Activated CD4-positive, alpha-beta T cell treated with anti-CD3 and anti-CD28 coated beads, Interleukin-2, amount 10 ng/mL, durations not matched to agents 7 days and 5 days (primary cell): ENCODE data around the gene OR1D2. TPM values are rescaled to one million over a fixed set of nuclear protein-coding genes. Genes with fewer than 3 reads are reported as not detected.

Source experiments
- CTCF ChIA-PET: fragments of 350-600 bp; sonication (Branson Sonifier 250); formaldehyde crosslinking; loops from one replicate; lab custom pipeline; 2021; ENCODE audit warnings: antibody characterized with exemption; lab: Charles Lee
- POLR2A ChIA-PET: fragments of 350-600 bp; sonication (Branson Sonifier 250); formaldehyde crosslinking; loops from one replicate; lab custom pipeline; 2021; ENCODE audit warnings: antibody characterized with exemption; lab: Charles Lee
- DNase-seq: peaks from one replicate; pipeline ENCODE4 v3.0.0-alpha.2; 2020
- H3K27ac Mint-ChIP-seq: one replicate; pipeline ENCODE4 v1.8.0; 2021; ENCODE audit warnings: mild to moderate bottlenecking, moderate library complexity, mixed read lengths
- H3K27me3 Mint-ChIP-seq: one replicate; pipeline ENCODE4 v1.8.0; 2021; ENCODE audit warnings: mixed read lengths
- H3K36me3 Mint-ChIP-seq: one replicate; pipeline ENCODE4 v1.8.0; 2021; ENCODE audit warnings: low read depth, mixed read lengths
- H3K4me1 Mint-ChIP-seq: one replicate; pipeline ENCODE4 v1.8.0; 2021; ENCODE audit warnings: mixed read lengths
- H3K4me3 Mint-ChIP-seq: one replicate; pipeline ENCODE4 v1.8.0; 2021; ENCODE audit warnings: mild to moderate bottlenecking, moderate library complexity, mixed read lengths
- H3K9me3 Mint-ChIP-seq: one replicate; pipeline ENCODE4 v1.8.0; 2021; ENCODE audit warnings: mixed read lengths
- total RNA-seq, 2 experiments: library from RNA; stranded (reverse); gene quantifications; one replicate each; pipeline ENCODE4 v1.2.3, GENCODE V29; 2021

OR1D2 gene
- total RNA-seq, 2 experiments from 2014 or later = not detected

- Mint-ChIP-seq H3K4me1 (no peaks in the 10 kb centered on the region), H3K9me3 (peaks cover 21% of the 10 kb centered on the region), H3K36me3 (no peaks in the 10 kb centered on the region), H3K4me3 (no peak overlapping the region), H3K27ac (no peak overlapping the region), H3K27me3 (peaks cover 3% of the 10 kb centered on the region)
- POLR2A ChIA-PET = no interaction called here
- CTCF ChIA-PET = interaction anchor here (1.6 kb wide), 1 partner anchor 14 kb away, joined by 3 read pairs; no protein-coding TSS in a partner anchor
- DNase-seq = no peak
Measured at GRCh38 chr17:3040882-3041281, 63.3 kb downstream of the OR1D2 start.

- ChIA-PET CTCF (interaction anchor here (0.7 to 1.6 kb wide), 2 partner anchors 9 to 13 kb away, joined by 3 read pairs; no protein-coding TSS in a partner anchor), POLR2A (no interaction called here)
- no peak for DNase-seq
- H3K27me3 Mint-ChIP-seq = peaks cover 3% of the 10 kb centered on the region
- H3K36me3 Mint-ChIP-seq = no peaks in the 10 kb centered on the region
- H3K4me1 Mint-ChIP-seq = no peaks in the 10 kb centered on the region
- H3K9me3 Mint-ChIP-seq = peaks cover 21% of the 10 kb centered on the region
- no peak overlapping the region for H3K4me3 Mint-ChIP-seq
- H3K27ac Mint-ChIP-seq = no peak overlapping the region
Measured at GRCh38 chr17:3039736-3040135, 64.5 kb downstream of the OR1D2 start.

GRCh38 chr17:3038941-3039340, 65.3 kb downstream of the OR1D2 start:
- ChIA-PET POLR2A (no interaction called here), CTCF (no interaction called here)
- Mint-ChIP-seq H3K4me1 (no peaks in the 10 kb centered on the region), H3K4me3 (no peak overlapping the region), H3K36me3 (no peaks in the 10 kb centered on the region), H3K27me3 (peaks cover 3% of the 10 kb centered on the region), H3K9me3 (peaks cover 14% of the 10 kb centered on the region), H3K27ac (no peak overlapping the region)
- no peak for DNase-seq

Other genes with a start within 250 kb of the OR1D2 start
- gene OR1D5, start 40.8 kb downstream of the OR1D2 start, total RNA-seq = not detected
- gene OR1G1, start 23.1 kb upstream of the OR1D2 start, total RNA-seq = not detected
- gene OR1A2, start 93.1 kb upstream of the OR1D2 start, total RNA-seq = not detected
- gene OR1A1, start 103.2 kb upstream of the OR1D2 start, total RNA-seq = not detected
- under 1 TPM; 0.44 to 0.64 TPM for gene OR3A1, start 193.9 kb upstream of the OR1D2 start, total RNA-seq